Left kidney (tissue), 2 donors: Measurements from ENCODE around the gene PRKCA. TPM values are rescaled to one million over a fixed set of nuclear protein-coding genes. Genes with fewer than 3 reads are reported as not detected.
A peak's percentile ranks its signal among the peaks of the same experiment; 100 is the strongest.

Experiments
- DNase-seq: peaks from one replicate; pipeline ENCODE4 v3.0.0-alpha.2; 2013
- polyA plus RNA-seq: library from polyadenylated mRNA; unstranded; fragments of 120-200 nt; gene quantifications from one replicate; pipeline ENCODE4 v1.2.1, GENCODE V29; 2013; ENCODE audit not compliant: insufficient read length

Gene PRKCA
- polyA plus RNA-seq, 1 donor: 26.9 TPM

GRCh38 chr17:66517336-66518009, 215.1 kb downstream of the PRKCA start:
- DNase-seq: no peak

GRCh38 chr17:66518108-66518507, 215.7 kb downstream of the PRKCA start:
- DNase-seq: no peak

GRCh38 chr17:66518677-66519076, 216.3 kb downstream of the PRKCA start:
- DNase-seq: no peak

- no peak for DNase-seq
These were observed 216.7 kb downstream of the PRKCA start for GRCh38 chr17:66519154-66519553.

DNA sequence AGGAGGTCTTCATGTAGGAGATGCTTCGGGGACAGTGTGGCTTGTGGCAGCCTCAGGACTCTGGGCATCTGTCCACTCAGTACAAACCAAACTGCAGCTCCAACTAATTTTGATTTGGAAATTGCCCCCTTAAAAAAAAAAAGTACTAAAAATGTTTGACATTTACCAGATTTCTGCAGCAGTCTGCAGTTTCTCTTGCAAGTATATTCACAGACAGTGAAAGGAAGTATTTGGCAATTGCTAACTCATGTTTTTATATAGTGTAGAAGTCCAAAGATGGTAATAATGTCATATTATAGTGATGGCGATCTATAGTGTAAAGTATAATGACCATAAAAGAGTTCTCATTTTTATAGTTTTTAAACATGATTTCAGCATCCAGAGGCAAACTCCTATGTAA, 218.6 kb downstream of the PRKCA start:
- DNase-seq: no peak

GRCh38 chr17:66522591-66523272, 220.3 kb downstream of the PRKCA start:
- DNase-seq: no peak

GRCh38 chr17:66523378-66524200, 221.2 kb downstream of the PRKCA start:
- no peak for DNase-seq

- no peak for DNase-seq
These were observed 222.5 kb downstream of the PRKCA start for GRCh38 chr17:66524877-66525276.

GRCh38 chr17:66525338-66525737, 222.9 kb downstream of the PRKCA start:
- no peak for DNase-seq

DNA sequence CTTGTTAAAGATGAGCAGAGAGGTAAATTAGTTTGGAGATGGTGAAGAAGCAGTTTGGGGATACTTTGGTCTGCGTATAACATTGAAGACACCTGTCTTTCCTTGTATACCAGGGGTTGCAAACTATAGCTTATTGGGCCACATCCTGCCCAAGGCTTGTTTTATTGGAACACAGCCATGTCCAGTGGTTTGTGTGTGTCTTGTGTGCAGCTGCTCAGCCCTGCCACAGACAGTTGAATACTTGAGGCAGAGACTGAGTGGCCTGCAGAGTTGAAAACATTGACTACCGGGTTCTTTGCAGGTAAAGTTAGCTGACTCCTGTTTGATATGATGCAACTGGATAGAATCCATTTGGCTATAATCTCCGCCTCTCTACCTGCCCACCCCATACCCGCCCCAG, 224.4 kb downstream of the PRKCA start:
- DNase-seq: no peak

- DNase-seq: no peak
These were observed 224.9 kb downstream of the PRKCA start for GRCh38 chr17:66527335-66527734.

GRCh38 chr17:66531851-66532295, 229.5 kb downstream of the PRKCA start:
- DNase-seq: no peak

DNA sequence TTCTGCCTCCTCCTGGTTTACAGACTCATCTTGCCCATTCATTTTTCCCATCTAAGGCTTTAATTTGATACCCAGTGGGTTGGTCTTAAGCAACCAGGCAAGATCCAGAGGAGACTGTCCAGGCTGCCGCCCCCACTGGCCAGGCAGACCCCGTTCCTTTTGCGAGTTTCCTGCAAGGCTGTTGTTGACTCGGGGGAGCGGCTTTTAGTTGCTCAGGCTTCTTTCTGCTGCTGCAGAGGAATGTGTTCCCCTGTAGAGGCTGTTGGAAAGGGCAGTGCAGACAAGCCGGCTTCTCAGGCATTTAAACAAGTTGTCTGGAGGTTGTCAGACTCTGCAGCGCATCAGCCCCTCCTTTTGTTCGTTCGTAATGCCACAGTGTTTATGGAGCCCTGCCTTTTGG, 231.2 kb downstream of the PRKCA start:
- DNase-seq: peak; percentile 49

DNA sequence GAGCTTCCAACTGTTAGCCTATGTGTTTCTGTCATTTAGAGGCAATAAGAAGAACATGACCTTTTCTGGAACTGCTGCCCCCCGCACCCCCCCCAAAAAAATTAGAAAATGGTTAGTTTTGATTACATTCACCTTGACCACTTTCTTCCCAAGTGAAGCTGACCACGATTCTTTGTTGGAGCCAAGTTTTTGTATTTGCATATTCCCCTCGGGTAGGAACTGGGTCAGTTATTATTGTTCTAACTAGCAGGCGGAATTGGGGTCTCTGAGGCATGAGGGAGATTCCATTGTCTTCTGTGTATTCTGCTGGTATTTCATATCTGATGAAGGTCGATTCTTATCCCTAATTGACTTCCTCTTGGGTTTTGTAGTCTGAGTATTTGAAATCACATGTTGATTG, 231.6 kb downstream of the PRKCA start:
- no peak for DNase-seq

DNA sequence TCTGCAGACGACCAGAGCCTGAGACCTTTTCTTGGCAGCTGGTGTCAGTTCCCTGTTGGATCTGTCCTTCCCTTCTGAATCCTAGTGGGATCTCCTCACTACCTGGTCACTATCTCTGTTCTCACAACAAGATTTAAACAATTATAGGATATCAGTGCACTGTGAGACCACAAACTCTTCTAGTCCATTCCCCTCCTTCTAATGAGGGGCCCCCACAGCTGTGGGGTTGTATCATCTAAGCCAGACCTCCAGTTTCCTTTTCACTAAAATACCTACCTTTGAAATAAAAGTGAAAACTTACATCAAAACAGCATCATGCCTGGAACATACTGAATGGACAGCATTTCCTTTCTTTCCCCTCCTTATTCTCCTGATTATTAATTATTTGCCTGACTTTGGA, 233.2 kb downstream of the PRKCA start:
- no peak for DNase-seq

DNA sequence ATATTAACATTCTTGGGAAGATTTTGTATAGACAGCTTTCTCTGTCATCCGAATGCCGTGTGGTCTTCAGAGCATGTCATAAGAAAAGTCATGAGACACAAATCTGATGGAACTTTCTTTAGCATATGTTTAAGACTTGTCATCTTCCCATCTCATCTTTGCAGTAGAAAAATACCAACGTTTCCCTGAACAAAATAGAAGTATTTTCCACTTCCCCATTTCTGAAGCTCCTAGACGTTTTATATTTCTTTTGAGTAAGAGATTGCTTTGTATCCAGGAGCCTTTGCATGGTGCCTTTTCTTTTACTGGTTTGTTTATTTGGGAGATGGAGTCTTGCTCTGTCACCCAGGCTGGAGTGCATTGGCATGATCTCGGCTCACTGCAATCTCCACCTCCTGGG, 235.1 kb downstream of the PRKCA start:
- DNase-seq: no peak

- no peak for DNase-seq
These were observed 236.4 kb downstream of the PRKCA start for GRCh38 chr17:66538776-66539175.

GRCh38 chr17:66540131-66540781, 237.8 kb downstream of the PRKCA start:
- DNase-seq: no peak

GRCh38 chr17:66541461-66542128, 239.2 kb downstream of the PRKCA start:
- DNase-seq: no peak

GRCh38 chr17:66542129-66542966, 239.9 kb downstream of the PRKCA start:
- DNase-seq: no peak

DNA sequence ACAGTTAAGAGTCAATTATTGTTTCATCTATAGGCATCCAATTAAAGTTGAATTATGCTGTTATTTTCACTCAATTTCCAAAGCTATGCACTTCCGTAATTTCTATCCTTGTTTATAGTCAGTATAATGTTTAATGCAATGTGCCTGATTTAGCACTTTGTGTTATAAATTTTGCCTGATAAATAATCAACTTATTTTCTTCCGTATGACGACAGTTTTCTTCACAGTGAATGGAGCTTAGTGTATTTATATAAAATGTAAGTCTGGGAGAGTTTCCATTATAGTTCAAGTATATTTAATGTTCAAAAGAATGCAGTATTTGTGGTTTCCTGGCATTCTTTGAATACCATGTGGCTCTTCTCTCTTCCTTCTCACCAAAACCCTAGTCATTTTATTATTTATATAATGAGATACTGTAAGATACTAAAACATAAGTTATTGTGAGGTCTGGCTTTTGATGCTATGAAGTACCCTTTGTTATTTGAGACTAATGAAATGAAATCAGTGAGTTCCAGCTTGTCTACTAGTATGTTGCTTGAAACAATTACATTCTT, 240.6 kb downstream of the PRKCA start:
- DNase-seq: no peak
